Suppressor macrophage treated with lipopolysaccharide for 4 hours (primary cell): ENCODE results near the gene HDC.

Source experiments
- DNase-seq: peaks from one replicate; pipeline ENCODE4 v3.0.0-alpha.2; 2020

Gene HDC, protein sequence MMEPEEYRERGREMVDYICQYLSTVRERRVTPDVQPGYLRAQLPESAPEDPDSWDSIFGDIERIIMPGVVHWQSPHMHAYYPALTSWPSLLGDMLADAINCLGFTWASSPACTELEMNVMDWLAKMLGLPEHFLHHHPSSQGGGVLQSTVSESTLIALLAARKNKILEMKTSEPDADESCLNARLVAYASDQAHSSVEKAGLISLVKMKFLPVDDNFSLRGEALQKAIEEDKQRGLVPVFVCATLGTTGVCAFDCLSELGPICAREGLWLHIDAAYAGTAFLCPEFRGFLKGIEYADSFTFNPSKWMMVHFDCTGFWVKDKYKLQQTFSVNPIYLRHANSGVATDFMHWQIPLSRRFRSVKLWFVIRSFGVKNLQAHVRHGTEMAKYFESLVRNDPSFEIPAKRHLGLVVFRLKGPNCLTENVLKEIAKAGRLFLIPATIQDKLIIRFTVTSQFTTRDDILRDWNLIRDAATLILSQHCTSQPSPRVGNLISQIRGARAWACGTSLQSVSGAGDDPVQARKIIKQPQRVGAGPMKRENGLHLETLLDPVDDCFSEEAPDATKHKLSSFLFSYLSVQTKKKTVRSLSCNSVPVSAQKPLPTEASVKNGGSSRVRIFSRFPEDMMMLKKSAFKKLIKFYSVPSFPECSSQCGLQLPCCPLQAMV

DNA sequence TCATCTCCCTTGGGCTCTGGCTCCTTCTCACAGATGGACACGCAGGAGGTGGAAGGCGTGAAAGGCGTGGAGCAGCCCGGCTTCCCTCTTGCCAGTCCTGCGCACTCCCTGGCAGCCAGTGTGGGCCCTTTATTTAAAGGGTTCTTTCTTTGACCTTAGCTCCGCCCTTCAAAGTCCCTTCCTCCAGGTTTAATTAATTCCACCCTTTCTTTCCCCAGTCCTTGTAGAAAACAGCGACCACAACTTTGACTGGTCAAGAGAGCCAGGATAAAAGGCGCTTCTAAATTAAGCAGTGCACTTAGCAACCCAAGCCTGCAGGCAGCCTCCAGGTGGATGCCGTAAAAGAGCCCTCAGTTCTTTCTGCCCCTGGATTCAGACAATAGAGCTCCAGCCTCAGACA, at the start of gene HDC:
Gene HDC (minus strand): TSS at position 107 of the 400 bp plus-strand sequence. CDS start 103 bp downstream, at position 4.
- no peak for DNase-seq

DNA sequence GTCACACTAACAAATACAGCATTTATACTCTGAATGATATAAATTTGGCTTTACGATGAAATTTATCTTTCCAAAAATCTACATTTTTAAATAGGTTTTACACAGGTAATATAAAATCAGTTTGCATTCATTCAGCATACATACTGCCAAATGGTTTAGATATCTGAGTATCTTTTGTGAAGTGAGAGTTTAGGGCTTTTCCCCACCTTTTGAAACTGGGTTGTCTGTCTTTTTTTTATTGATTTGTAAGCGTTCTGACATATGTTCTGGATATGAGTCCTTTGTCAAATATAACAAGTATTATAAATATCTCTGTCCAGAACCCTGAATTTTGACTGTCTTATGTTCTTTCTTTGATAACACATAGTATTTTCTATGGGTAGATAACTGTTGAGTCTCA, 47.1 kb upstream of the HDC start:
- DNase-seq = no peak

- DNase-seq = no peak
Measured at GRCh38 chr15:50307799-50308198, 42.3 kb upstream of the HDC start.

- DNase-seq = no peak
Measured at GRCh38 chr15:50304836-50305235, 39.3 kb upstream of the HDC start.

DNA sequence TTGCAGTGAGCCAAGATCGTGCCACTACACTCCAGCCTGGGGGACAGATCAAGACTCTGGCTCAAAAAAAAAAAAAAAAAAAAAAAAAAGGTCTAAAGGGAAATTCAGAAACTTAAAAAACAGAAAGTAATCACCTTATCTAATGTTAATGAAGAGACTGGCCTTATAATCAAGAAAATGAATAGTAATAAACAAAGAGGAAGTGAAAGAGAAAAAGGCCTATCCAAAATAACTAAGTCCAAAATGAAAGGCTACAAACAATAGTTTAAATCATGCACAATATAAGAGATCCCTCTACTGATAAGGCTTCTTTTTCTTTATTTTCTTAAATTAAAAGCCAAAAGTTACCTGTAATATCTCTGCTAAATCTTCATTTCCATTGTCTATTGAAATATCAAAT, 37.1 kb upstream of the HDC start:
- peak; percentile 2 for DNase-seq

DNA sequence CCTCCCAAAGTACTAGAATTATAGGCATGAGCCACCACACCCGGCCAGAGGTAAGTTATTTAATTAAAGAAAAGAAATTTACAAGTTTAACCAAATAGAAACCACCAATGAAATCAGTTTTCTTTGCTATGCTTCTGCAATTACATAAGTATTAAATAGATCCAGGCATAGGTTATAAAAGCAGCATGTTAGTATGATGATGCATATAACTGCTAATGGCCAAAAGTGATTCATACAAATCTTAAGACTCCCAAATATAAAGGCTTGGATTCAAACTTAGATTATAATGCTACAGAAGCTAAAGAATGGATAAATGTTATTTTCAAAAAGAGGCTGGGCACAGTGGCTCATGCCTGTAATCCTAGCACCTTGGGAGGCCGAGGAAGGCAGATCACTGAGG, 32.8 kb upstream of the HDC start:
- no peak for DNase-seq

GRCh38 chr15:50295966-50296365, 30.4 kb upstream of the HDC start:
- DNase-seq = no peak

DNA sequence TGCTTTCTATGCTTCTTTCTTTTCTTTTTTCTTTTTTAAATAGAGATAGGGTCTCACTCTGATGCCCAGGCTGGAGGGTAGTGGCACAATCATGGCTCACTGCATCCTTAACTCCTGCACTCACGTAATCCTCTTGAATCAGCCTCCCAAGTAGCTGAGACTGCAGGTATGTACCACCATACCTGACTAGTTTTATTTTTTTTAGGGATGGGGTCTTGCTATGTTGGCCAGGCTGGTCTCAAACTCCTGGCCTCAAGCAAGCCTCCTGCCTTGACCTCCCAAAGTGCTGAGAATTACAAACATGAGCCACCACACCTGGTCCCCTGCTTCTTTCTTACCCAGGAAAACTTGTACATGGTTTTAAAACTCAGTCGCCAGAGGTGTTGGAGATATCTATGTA, 24.2 kb upstream of the HDC start:
- DNase-seq = no peak

GRCh38 chr15:50287324-50288116, 22.0 kb upstream of the HDC start:
- DNase-seq = no peak

DNA sequence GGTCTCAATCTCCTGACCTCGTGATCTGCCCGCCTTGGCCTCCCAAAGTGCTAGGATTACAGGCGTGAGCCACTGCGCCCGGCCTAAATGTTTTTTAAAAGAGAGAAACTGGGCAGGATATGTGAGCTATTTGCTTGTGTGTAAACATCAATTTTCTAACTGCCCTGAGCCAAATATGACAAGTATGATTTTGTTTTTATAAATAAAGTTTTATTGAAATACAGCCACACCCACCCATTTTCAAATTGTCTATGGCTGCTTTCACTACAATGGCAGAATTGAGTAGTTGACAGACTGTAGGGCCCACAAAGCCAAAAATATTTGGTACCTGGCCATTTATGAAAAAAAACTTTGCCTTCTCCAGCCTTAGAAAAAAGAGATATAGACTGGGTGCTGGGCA, 15.9 kb upstream of the HDC start:
- DNase-seq = no peak

GRCh38 chr15:50280271-50280670, 14.7 kb upstream of the HDC start:
- DNase-seq = no peak

- peak; percentile 50 for DNase-seq
Measured at GRCh38 chr15:50278496-50278895, 13.0 kb upstream of the HDC start.

- peak; percentile 68 for DNase-seq
Measured at GRCh38 chr15:50277370-50277769, 11.8 kb upstream of the HDC start.

- DNase-seq = no peak
Measured at GRCh38 chr15:50275908-50276307, 10.4 kb upstream of the HDC start.

- DNase-seq = no peak
Measured at GRCh38 chr15:50275091-50275490, 9.6 kb upstream of the HDC start.

DNA sequence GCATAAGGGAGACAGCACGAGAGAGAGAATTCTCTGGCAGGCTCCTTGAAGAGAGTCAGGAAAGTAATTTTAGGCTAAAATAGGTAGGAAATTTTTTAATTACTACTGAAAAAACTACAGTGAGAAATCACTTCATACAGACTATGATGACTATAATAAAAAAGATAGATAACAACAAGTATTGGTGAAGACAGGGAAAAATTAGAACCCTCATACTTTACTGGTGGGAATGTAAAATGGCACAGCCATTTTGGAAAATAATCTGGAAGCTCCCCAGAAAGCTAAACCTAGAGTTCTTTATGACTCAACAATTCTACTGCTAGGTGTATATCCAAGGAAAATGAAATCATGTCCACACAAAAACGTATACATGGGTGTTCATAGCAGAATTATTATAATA, 2.1 kb upstream of the HDC start:
- DNase-seq = no peak

- no peak for DNase-seq
Measured at GRCh38 chr15:50262533-50262932, 3.0 kb downstream of the HDC start.

GRCh38 chr15:50261981-50262380, 3.5 kb downstream of the HDC start:
- no peak for DNase-seq

GRCh38 chr15:50260969-50261496, 4.5 kb downstream of the HDC start:
- DNase-seq = no peak

- no peak for DNase-seq
Measured at GRCh38 chr15:50259276-50259675, 6.2 kb downstream of the HDC start.

DNA sequence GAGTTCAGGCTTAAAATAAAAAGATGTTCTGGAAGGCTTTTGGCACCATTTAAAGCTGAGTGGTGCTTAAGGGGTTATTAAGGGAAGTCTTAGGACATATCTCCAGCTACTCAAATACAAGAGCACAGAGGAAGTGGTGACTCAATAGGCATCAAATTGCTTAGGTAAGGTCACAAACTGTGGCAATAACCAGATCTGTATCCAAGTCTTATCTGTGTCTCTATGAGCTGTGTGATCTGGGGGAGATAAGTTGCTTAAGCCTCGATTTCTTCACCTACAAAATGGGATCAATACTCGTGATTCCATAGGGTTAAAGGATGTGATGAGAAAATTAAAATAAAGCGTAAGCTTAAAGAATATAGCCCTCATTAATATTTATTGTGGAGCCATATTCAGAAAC, 7.6 kb downstream of the HDC start:
- peak; percentile 61 for DNase-seq

DNA sequence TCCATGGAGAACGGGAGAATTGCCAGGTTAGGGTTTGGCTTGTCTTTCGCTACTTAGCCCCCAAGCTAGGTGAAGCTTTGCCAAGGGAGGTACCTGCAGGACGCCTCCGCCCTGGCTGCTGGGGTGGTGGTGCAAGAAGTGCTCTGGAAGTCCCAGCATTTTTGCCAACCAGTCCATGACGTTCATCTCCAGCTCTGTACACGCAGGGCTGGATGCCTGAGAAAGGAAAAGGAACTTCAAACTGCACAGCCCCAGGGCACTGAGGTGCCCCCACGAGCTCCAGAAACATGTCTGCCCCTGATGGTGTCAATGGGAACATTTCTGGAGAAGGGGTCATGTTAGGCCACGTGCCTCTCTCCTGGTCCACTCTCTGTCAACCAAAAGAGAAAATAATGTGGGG, 8.2 kb downstream of the HDC start:
- no peak for DNase-seq
